Measurements from ENCODE around the gene HIPK1. TPM values are rescaled to one million over a fixed set of nuclear protein-coding genes. Genes with fewer than 3 reads are reported as not detected.

HIPK1 gene
- total RNA-seq, 1 donor from 2014 or later = 41.3 TPM

GRCh38 chr1:114023377-114023776, 94.3 kb downstream of the HIPK1 start:
- Histone ChIP-seq H3F3A (ENCODE audit: low read depth) (peaks cover 37% of the 10 kb centered on the region), H2AFZ (replicated peaks) (no peak overlapping the region), H4K20me1 (ENCODE audit: low read depth) (no peaks in the 10 kb centered on the region), H3K4me3 (peak overlapping the region; percentile 18), H3K36me3 (no peaks in the 10 kb centered on the region), H3K27ac (peak overlapping the region; percentile 87), H3K4me2 (peak overlapping the region; percentile 55), H3K9ac (no peak overlapping the region), H3K9me3 (ENCODE audit: low read depth) (no peaks in the 10 kb centered on the region), H3K79me2 (ENCODE audit: low read depth) (no peaks in the 10 kb centered on the region), H3K27me3 (no peaks in the 10 kb centered on the region), H3K4me1 (peaks cover 33% of the 10 kb centered on the region)
- TF ChIP-seq EZH2phosphoT487 (IDR thresholded peaks at IDR 0.05) = no peak
- TF ChIP-seq EZH2 (IDR thresholded peaks at IDR 0.05) = no peak
- no peak for TF ChIP-seq CTCF (IDR thresholded peaks at IDR 0.05)
- H3K27me3 Mint-ChIP-seq (ENCODE audit: insufficient read depth, low read depth) = peaks cover 4% of the 10 kb centered on the region
- H3K4me1 Mint-ChIP-seq = peaks cover 35% of the 10 kb centered on the region
- peaks cover 13% of the 10 kb centered on the region for H3K9me3 Mint-ChIP-seq
- H3K36me3 Mint-ChIP-seq = peaks cover 3% of the 10 kb centered on the region
- H3K27ac Mint-ChIP-seq = peak overlapping the region; percentile 78
- peak overlapping the region; percentile 20 for H3K4me3 Mint-ChIP-seq
- DNase-seq (ENCODE audit: low spot score) = peak; percentile 84

- Histone ChIP-seq H3K79me2 (ENCODE audit: low read depth) (no peaks in the 10 kb centered on the region), H3K4me3 (peak overlapping the region; percentile 18), H3K4me1 (peaks cover 33% of the 10 kb centered on the region), H3K27ac (peak overlapping the region; percentile 87), H4K20me1 (ENCODE audit: low read depth) (no peaks in the 10 kb centered on the region), H3K9ac (no peak overlapping the region), H3K4me2 (peak overlapping the region; percentile 55), H2AFZ (replicated peaks) (no peak overlapping the region), H3K27me3 (no peaks in the 10 kb centered on the region), H3K9me3 (ENCODE audit: low read depth) (no peaks in the 10 kb centered on the region), H3K36me3 (no peaks in the 10 kb centered on the region), H3F3A (ENCODE audit: low read depth) (peaks cover 37% of the 10 kb centered on the region)
- peak overlapping the region; percentile 74 for H3K27ac Mint-ChIP-seq
- peaks cover 3% of the 10 kb centered on the region for H3K36me3 Mint-ChIP-seq
- TF ChIP-seq CTCF (IDR thresholded peaks at IDR 0.05) = no peak
- TF ChIP-seq EZH2phosphoT487 (IDR thresholded peaks at IDR 0.05) = no peak
- TF ChIP-seq EZH2 (IDR thresholded peaks at IDR 0.05) = no peak
- peaks cover 35% of the 10 kb centered on the region for H3K4me1 Mint-ChIP-seq
- H3K4me3 Mint-ChIP-seq = peak overlapping the region; percentile 57
- H3K27me3 Mint-ChIP-seq (ENCODE audit: insufficient read depth, low read depth) = peaks cover 4% of the 10 kb centered on the region
- H3K9me3 Mint-ChIP-seq = peaks cover 12% of the 10 kb centered on the region
- peak; percentile 81 for DNase-seq (ENCODE audit: low spot score)
Measured at GRCh38 chr1:114024049-114024448, 94.9 kb downstream of the HIPK1 start.

- Histone ChIP-seq H4K20me1 (ENCODE audit: low read depth) (no peaks in the 10 kb centered on the region), H3K27ac (no peak overlapping the region), H3K4me2 (no peak overlapping the region), H3K4me3 (no peak overlapping the region), H3K79me2 (ENCODE audit: low read depth) (no peaks in the 10 kb centered on the region), H3K27me3 (no peaks in the 10 kb centered on the region), H3F3A (ENCODE audit: low read depth) (peaks cover 37% of the 10 kb centered on the region), H3K4me1 (peaks cover 33% of the 10 kb centered on the region), H3K9ac (no peak overlapping the region), H3K36me3 (no peaks in the 10 kb centered on the region), H2AFZ (replicated peaks) (no peak overlapping the region), H3K9me3 (ENCODE audit: low read depth) (no peaks in the 10 kb centered on the region)
- Mint-ChIP-seq H3K4me3 (no peak overlapping the region), H3K27me3 (ENCODE audit: insufficient read depth, low read depth) (peaks cover 4% of the 10 kb centered on the region), H3K4me1 (peaks cover 33% of the 10 kb centered on the region), H3K27ac (no peak overlapping the region), H3K36me3 (no peaks in the 10 kb centered on the region), H3K9me3 (peaks cover 6% of the 10 kb centered on the region)
- no peak for DNase-seq (ENCODE audit: low spot score)
- TF ChIP-seq CTCF (IDR thresholded peaks at IDR 0.05) (no peak), EZH2 (IDR thresholded peaks at IDR 0.05) (no peak), EZH2phosphoT487 (IDR thresholded peaks at IDR 0.05) (no peak)
Measured at GRCh38 chr1:114025609-114026401, 96.7 kb downstream of the HIPK1 start.
